Measurements from ENCODE around the gene FAM149B1.
A peak's percentile ranks its signal among the peaks of the same experiment; 100 is the strongest.
"Not testable (repeated sequence)": the region's sequence is repeated elsewhere in the genome, so short reads cannot be mapped to it uniquely, and the experiment has no call there.

Gene FAM149B1

DNA sequence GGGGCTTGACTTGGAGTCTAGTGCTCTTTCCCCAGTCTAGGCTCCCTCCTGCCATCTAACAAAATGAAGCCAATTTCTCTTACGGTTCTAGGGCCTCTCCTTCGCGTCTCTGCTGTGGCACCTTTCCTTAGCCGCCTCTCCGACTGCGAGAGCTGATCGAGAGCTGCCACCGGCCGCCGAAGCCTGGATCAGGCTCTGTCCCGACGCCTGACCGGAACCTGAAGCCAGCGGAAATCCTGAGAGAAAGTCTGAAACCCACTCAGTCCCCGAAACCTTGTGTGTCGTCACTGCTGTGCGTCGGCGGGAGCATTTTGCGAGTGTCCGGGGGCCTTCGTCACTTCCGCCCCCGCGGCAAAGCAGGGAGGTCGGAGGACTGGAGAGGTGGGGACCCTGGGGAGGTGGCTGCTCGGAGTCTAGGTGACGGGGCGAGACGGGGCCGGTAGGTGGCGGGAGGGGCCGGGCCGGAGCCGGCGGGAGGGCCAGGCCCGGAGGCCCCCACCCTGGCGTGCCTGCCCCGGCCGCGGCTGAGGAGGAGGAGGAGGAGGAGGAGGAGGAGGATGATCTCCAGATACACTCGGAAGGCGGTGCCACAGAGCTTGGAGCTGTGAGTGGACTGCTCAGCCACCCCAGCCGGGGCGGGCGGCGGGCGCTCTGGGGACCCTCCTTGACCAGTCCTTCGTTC, at the start of gene FAM149B1, which contains the start of gene ECD:
Gene FAM149B1, plus strand, starts transcription at position 337 of the 682 bp plus-strand sequence. Its CDS starts 221 bp downstream, at position 558.
Gene ECD, minus strand, starts transcription at position 226 of the 682 bp plus-strand sequence. CDS start 4,071 bp downstream, outside the sequence.
- DNase-seq (ENCODE audit: low read depth) = peak; percentile 86

DNA sequence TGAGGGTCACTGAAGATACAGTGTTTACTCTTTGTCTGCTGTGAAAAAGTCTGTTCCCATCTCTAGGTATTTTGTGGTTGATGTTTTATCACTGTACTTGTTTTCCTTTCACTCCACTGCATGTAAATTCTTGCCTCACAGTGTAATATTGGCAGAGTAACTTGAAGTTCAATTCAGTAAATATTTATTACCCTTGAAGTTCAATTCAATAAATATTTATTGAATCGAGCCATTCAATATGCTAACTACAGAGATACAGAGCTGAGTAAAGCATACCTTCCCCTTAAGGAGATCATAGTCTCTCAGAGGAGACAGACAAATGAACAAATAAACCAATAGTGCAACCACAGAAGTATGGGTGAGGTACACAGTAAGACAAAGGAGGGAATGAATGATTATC, 48.5 kb upstream of the FAM149B1 start:
- DNase-seq (ENCODE audit: low read depth) = no peak

DNA sequence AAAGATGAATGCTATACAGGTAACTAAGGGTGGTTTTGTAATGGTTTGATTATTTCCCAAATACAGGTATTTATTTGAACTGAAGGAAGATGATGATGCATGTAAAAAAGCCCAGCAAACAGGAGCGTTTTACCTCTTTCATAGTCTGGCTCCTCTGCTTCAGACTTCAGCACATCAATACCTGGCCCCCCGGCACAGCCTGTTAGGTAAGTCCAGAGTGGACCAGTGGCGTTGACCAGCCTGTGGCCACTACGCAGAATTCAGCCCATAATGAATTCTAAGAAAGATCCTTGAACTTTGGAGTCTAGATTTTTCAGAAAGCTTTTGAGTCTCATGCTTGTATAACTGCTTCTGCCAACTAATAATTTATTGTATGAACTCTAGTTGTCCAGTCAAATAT, 48.0 kb upstream of the FAM149B1 start:
- no peak for DNase-seq (ENCODE audit: low read depth)

DNA sequence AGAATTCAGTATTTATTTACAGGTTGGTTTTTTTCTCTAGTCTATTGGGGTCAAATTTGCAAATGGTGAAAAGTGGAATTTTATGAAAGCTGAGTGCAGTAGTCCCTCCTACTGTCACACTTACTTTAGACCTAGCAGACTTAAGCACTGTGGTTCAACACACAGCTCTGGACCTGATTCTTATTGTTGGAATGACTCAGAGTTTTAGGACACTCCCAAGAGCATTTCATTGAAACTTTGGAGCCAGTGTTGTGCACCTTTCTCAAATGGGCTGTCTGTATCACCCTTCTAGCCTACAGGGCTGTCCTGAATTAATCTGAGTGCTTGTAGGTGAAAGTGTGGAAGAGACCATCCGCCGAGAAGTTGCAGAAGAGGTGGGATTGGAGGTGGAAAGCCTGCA, 41.6 kb upstream of the FAM149B1 start:
- no peak for DNase-seq (ENCODE audit: low read depth)

GRCh38 chr10:73131301-73131700, 36.6 kb upstream of the FAM149B1 start:
- no peak for DNase-seq (ENCODE audit: low read depth)

- DNase-seq (ENCODE audit: low read depth) = no peak
These were observed 35.8 kb upstream of the FAM149B1 start for GRCh38 chr10:73131913-73132686.

GRCh38 chr10:73134727-73135126, 33.2 kb upstream of the FAM149B1 start:
- DNase-seq (ENCODE audit: low read depth) = no peak

- DNase-seq (ENCODE audit: low read depth) = no peak
These were observed 31.3 kb upstream of the FAM149B1 start for GRCh38 chr10:73136627-73137026.

DNA sequence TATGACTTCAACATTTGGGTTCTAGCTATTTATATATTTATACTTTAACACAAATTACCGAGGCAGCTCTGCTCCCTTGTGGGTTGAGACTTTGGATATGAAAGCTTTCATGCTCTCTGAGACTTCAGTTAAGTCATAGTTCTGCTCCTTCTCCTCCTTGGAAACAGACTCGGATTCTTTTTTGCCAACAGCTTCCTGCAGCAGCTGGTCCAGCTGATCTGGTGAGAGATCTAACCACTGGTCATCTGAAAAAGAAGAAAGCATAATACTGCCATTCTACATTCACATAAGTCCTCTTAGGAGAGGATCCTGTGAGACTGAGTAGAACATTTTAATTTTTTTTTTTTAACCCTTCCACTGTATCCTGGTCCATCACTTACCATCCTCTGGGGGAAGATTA, 28.7 kb upstream of the FAM149B1 start:
- DNase-seq (ENCODE audit: low read depth) = no peak

- no peak for DNase-seq (ENCODE audit: low read depth)
These were observed 26.3 kb upstream of the FAM149B1 start for GRCh38 chr10:73141603-73142002.

- DNase-seq (ENCODE audit: low read depth) = not testable (repeated sequence)
These were observed 17.1 kb upstream of the FAM149B1 start for GRCh38 chr10:73150633-73151413.

- DNase-seq (ENCODE audit: low read depth) = no peak
These were observed 15.9 kb upstream of the FAM149B1 start for GRCh38 chr10:73152009-73152408.

- no peak for DNase-seq (ENCODE audit: low read depth)
These were observed 11.9 kb upstream of the FAM149B1 start for GRCh38 chr10:73156054-73156453.

DNA sequence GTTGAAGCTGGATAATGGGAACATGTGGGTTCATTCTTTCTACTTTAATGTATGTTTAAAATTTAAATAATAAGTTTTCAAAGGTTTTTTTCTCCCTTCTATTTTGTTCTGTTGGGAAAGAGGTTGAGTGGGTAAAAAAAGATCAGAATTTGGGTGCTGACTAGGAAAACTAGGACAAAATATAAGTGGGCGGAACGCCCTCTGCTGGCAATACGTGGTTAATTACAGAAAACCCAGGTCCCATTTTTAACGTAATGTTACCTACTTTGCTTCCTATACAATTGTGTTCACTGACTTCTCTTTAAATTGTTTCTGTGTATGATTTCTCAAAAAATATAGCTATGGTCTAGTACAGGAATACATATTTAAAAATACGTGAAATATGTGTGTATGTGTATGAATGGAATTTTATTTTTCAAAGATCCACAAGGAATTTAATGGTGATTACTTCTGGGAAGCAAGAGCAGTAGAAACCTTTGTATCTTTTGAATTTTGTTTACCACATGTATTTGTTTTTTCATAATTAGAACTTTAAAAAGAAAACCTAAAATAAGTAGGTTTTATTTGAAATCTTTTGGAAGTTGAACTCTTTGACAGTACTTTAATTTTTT, 8.8 kb upstream of the FAM149B1 start:
- DNase-seq (ENCODE audit: low read depth) = peak; percentile 42

DNA sequence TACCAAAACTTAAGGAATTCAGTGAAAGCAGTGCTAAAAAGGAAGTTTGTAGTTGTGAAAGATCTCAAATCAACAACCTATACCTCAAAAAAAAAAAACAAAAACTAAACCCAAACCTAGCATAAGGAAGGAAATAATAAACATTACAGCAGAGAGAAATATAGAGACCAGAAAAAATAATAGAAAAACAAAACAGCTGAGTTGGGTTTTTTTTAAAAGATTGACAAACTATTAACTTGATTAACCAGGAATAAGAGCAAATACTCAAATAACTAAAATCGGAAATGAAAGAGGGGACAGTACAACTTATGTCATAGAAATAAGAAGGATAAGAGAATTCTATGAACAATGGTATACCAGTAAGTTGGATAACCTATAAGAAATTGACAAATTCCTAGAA, 6.8 kb upstream of the FAM149B1 start:
- no peak for DNase-seq (ENCODE audit: low read depth)

- no peak for DNase-seq (ENCODE audit: low read depth)
These were observed 6.3 kb upstream of the FAM149B1 start for GRCh38 chr10:73161662-73162061.

DNA sequence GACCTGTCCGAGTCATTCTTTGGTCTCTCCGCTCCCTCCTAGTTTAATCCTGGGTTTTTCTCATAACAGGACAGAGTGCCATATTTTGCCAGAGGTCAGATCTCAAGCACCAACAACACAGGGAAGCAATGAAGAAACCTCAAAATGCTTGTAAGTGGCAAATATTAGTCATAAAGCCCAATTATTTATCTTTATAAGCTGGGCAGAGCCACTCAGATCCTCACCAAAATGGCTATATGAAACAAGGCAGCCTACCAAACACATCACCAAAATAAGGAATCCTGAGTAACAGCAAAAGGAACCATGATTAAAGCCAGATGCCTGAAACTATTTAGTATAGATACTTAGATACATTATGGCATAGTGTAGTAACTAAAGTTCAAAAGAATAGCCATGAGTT, 4.8 kb upstream of the FAM149B1 start:
- DNase-seq (ENCODE audit: low read depth) = no peak

- DNase-seq (ENCODE audit: low read depth) = no peak
These were observed 947 bp upstream of the FAM149B1 start for GRCh38 chr10:73166972-73167371.

GRCh38 chr10:73167458-73167782, 499 bp upstream of the FAM149B1 start:
- no peak for DNase-seq (ENCODE audit: low read depth)

DNA sequence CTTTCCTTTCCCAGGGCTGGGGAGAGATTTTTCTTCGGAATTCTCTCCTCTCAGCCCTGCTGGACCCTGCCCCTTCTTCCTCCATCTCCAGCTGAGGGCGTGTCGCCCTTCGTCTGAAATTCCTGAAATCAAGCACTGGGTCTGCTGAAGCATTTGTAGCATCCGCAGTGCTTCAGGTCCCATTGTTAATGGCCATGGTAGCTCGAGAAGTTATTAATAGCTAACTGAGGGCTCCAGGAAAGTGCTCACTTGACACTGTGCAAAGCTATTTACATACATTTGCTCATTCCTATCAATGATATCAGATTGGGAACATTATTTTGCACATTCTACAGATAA, 515 bp downstream of the FAM149B1 start:
- no peak for DNase-seq (ENCODE audit: low read depth)

- no peak for DNase-seq (ENCODE audit: low read depth)
These were observed 1.4 kb downstream of the FAM149B1 start for GRCh38 chr10:73169320-73169719.

DNA sequence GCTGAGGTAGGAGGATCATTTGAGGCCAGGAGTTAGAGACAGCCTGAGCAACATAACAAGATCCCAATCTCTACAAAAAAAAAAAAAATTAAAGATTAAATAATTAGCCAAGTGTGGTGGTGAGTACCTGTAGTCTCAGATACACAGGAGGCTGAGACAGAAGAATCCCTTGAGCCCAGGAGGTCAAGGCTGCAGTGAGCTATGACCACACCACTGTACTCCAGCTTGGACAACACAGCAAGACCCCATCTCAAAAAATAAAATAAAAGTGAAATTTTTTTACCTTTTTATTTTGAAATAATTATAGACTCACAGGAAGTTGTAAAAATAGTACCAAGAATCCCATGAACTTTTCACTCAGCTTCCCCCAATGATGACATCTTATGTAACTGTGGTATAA, 4.9 kb downstream of the FAM149B1 start:
- DNase-seq (ENCODE audit: low read depth) = no peak

All from stimulated activated CD8-positive, alpha-beta memory T cell treated with anti-CD3 and anti-CD28 coated beads, Interleukin-12 subunit alpha, Interleukin-12 subunit beta, amount 100 ng/mL, for 1 hour (primary cell).